Measurements from ENCODE around the gene CFAP20.
"Not testable (repeated sequence)": the region's sequence is repeated elsewhere in the genome, so short reads cannot be mapped to it uniquely, and the experiment has no call there.

The CFAP20 gene

DNA sequence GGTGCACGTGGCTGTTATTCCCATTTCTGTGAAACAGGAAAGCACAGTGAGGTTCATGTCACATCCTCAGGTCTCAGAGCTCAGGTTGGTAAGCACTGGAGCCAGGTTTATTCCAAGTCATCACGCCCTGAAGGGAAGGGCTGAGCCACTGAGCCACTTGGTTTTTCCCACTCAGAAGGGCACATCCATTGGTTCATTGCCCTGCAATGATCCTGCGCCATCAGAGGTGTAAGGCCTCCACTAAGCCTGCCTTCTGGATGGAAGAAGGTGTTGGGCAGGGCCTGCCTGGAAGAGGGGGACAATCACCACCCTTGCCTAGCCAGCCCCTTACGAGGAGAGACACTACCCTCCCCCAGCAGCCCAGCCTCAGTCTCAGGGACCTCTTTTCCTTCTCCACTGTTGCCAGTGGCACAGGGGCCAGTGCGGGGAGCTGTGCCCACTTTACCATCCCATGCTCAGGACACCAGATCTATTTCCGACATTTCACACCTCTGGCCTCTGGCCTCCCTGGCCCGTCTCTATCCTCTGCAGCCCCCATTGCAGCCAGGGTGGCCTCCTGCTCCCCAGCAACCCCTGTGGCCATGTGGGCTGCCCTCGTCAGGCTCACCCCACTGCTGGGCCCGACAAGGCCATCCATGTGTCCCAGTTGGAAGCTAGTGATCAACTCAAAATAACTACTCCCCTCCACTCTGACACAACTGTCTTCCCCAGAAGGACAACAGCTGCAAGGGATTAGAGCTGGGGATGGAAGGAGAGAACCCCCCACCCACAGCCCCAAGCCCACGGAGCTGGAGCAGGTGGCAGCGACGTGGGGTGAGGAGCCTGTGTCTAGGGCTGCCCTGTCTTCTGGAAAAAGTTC, 29.9 kb downstream of the CFAP20 start:
- Histone ChIP-seq H3K27ac (ENCODE audit: low read depth in 2 of 2, low read length in 2 of 2) (no peak overlapping the region), H3K27me3 (ENCODE audit: control insufficient read depth in 2 of 2, insufficient read depth in 2 of 2, low read length in 2 of 2) (no peaks in the 10 kb centered on the region), H3K36me3 (ENCODE audit: control insufficient read depth in 2 of 2, insufficient read depth in 2 of 2, low read length in 2 of 2) (no peaks in the 10 kb centered on the region), H3K9ac (ENCODE audit: low read depth in 1 of 2, low read length in 2 of 2) (no peak overlapping the region), H3K4me1 (ENCODE audit: control insufficient read depth in 2 of 2, insufficient read depth in 2 of 2, low read length in 2 of 2) (no peaks in the 10 kb centered on the region), H3K4me3 (ENCODE audit: low read length in 2 of 2) (no peak overlapping the region), H3K9me3 (ENCODE audit: control insufficient read depth in 2 of 2, low read length in 2 of 2) (no peaks in the 10 kb centered on the region)

DNA sequence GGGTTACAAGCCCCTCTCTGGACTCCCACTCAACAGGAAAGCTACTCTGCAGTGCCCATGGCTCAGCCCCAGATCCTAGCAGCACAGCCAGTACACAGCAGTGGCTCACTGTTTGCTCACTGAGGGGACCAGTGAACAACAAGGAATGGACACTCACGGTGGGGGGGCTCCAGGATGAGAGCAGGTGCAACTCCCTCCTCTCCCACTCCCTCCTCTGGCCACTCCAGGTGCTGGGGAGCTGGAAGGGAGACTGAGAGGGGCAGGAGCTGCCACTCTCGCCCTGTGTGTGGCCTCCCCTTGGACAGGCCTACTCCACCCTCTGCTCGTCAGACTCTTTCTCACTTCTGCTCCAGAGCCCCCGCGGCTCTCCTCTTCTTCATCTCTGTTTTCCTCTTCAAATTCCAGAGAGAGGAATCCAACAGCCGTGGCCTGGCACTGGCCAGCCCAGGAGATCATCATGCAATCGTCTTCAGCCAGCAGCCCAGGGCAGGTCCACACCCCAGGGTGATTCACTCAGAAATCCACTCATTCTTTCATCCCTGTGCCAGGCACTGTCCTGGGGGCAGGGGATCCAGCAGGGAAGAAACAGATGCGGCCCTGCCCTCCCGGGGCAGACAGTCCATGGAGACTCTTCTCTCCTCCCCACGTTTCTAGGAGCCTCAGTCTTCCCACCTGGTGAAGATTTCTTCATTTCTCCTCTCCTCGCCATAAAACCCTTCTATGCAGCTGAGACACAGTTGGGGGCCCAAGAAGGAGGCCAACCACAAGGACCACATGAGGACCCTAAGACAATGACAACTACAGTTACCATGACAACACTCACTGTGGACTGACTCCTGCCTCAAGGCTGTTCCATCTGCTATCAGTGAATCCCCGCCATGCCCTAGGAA, 30.7 kb downstream of the CFAP20 start:
- no peak overlapping the region for H3K27ac ChIP-seq (ENCODE audit: low read depth in 2 of 2, low read length in 2 of 2)
- H3K9ac ChIP-seq (ENCODE audit: low read depth in 1 of 2, low read length in 2 of 2): no peak overlapping the region

DNA sequence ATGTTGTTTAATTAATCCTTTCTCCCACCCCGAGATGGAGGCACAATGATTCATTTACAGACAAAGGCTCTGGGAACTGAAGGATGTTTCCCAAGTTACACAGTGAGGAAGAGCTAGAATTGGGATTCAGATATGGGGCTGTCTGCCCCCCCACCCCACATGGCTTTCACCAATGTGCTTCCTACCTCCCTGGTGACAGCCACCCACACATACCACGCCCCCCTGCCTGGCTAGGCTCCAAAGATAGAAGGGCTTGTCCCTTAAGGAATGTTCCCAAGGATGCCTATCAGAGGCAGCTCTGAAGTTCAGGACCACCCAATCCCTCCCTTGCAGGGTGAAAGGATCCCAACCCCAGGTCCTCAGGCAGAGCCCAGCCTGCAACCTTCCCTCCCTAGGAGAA, 32.9 kb downstream of the CFAP20 start:
- Histone ChIP-seq H3K4me3 (ENCODE audit: low read length in 2 of 2) (no peak overlapping the region), H3K9me3 (ENCODE audit: control insufficient read depth in 2 of 2, low read length in 2 of 2) (no peaks in the 10 kb centered on the region), H3K27me3 (ENCODE audit: control insufficient read depth in 2 of 2, insufficient read depth in 2 of 2, low read length in 2 of 2) (no peaks in the 10 kb centered on the region), H3K27ac (ENCODE audit: low read depth in 2 of 2, low read length in 2 of 2) (no peak overlapping the region), H3K9ac (ENCODE audit: low read depth in 1 of 2, low read length in 2 of 2) (no peak overlapping the region), H3K4me1 (ENCODE audit: control insufficient read depth in 2 of 2, insufficient read depth in 2 of 2, low read length in 2 of 2) (no peaks in the 10 kb centered on the region), H3K36me3 (ENCODE audit: control insufficient read depth in 2 of 2, insufficient read depth in 2 of 2, low read length in 2 of 2) (no peaks in the 10 kb centered on the region)

More for the DNA sequence above, 30.7 kb downstream of the CFAP20 start:
- Histone ChIP-seq H3K27me3 (ENCODE audit: control insufficient read depth in 2 of 2, insufficient read depth in 2 of 2, low read length in 2 of 2) (no peaks in the 10 kb centered on the region), H3K36me3 (ENCODE audit: control insufficient read depth in 2 of 2, insufficient read depth in 2 of 2, low read length in 2 of 2) (no peaks in the 10 kb centered on the region), H3K4me3 (ENCODE audit: low read length in 2 of 2) (no peak overlapping the region), H3K4me1 (ENCODE audit: control insufficient read depth in 2 of 2, insufficient read depth in 2 of 2, low read length in 2 of 2) (no peaks in the 10 kb centered on the region), H3K9me3 (ENCODE audit: control insufficient read depth in 2 of 2, low read length in 2 of 2) (no peaks in the 10 kb centered on the region)

DNA sequence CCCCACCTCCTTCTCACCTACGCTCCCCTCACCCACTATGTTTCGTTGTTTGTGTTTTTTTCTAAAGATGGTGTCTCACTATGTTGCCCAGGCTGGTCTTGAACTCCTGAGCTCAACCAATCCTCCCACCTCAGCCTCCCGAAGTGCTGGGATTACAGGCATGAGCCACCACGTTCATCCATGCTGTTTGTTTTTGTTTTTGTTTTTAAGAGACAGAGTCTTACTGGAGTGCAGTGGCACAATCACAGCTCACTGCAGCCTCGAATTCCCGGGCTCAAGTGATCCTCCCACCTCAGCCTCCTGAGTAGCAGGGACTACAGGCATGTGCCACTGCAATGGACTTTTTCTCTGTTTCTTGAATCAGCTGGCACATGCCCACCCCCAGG, 33.6 kb downstream of the CFAP20 start:
- not testable (repeated sequence) for H3K36me3 ChIP-seq (ENCODE audit: control insufficient read depth in 2 of 2, insufficient read depth in 2 of 2, low read length in 2 of 2); H3K27me3 ChIP-seq (ENCODE audit: control insufficient read depth in 2 of 2, insufficient read depth in 2 of 2, low read length in 2 of 2); H3K4me1 ChIP-seq (ENCODE audit: control insufficient read depth in 2 of 2, insufficient read depth in 2 of 2, low read length in 2 of 2); H3K4me3 ChIP-seq (ENCODE audit: low read length in 2 of 2); H3K27ac ChIP-seq (ENCODE audit: low read depth in 2 of 2, low read length in 2 of 2); H3K9me3 ChIP-seq (ENCODE audit: control insufficient read depth in 2 of 2, low read length in 2 of 2); H3K9ac ChIP-seq (ENCODE audit: low read depth in 1 of 2, low read length in 2 of 2)

DNA sequence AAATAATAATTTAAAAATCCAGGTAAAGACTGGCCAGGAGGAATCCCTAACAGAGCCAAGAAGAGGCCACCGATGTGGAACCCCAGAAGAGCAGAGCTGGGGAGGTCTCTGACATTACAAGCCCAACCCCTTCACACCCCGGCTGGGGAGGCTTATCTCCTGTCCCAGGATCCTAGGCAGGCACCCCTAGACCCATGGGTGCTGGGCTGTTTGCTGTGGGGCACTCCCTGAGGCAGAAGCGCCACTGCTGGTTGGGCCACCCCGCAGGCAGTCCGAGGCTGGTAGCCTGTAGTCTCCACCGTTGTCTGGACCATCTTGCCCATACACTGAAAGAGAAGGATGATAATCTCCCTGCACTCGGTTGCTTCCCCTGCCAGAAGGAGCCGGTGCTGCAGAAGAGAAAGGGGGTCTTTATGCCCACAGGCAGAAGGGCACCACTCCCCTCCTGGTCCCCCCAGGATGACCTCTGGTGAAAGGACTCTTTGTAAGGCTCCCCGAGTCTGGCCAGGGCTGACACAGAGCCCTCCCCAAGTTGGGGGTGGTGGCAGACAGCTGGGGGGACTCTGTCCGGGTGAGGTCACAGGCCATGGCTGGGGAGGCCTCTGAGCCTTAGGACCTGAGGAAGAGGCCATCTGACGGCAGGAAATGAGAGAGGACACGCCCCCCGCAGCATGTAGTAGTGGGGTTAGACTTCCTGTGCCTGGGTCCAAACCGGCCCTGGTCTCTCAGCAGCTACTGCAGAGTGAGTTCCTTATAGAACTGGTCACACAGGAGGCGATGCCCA, 34.2 kb downstream of the CFAP20 start:
- Histone ChIP-seq H3K27ac (ENCODE audit: low read depth in 2 of 2, low read length in 2 of 2) (no peak overlapping the region), H3K4me3 (ENCODE audit: low read length in 2 of 2) (no peak overlapping the region), H3K9ac (ENCODE audit: low read depth in 1 of 2, low read length in 2 of 2) (no peak overlapping the region), H3K36me3 (ENCODE audit: control insufficient read depth in 2 of 2, insufficient read depth in 2 of 2, low read length in 2 of 2) (no peaks in the 10 kb centered on the region), H3K4me1 (ENCODE audit: control insufficient read depth in 2 of 2, insufficient read depth in 2 of 2, low read length in 2 of 2) (no peaks in the 10 kb centered on the region), H3K9me3 (ENCODE audit: control insufficient read depth in 2 of 2, low read length in 2 of 2) (no peaks in the 10 kb centered on the region), H3K27me3 (ENCODE audit: control insufficient read depth in 2 of 2, insufficient read depth in 2 of 2, low read length in 2 of 2) (no peaks in the 10 kb centered on the region)

DNA sequence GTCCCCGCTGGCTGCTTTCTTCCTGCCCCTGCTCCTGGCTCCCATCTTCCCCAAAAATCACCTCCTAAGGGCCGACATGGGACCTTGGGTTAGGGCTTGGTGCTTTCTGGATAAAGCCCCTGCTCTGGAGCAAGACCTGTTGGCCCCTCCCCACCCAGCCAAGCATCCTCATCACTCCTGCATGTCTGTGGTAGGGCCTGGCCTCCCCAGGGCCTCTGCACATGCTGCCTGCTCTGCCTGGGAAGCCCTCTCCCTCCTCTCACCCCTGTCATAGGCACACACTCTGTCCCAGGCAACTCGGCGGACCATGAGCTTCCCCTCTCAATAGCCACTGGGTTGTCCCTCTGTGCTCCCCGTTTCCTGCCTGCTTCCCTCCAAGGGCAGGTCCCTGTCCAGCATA, 35.2 kb downstream of the CFAP20 start:
- no peaks in the 10 kb centered on the region for H3K4me1 ChIP-seq (ENCODE audit: control insufficient read depth in 2 of 2, insufficient read depth in 2 of 2, low read length in 2 of 2)
- no peak overlapping the region for H3K4me3 ChIP-seq (ENCODE audit: low read length in 2 of 2)
- no peak overlapping the region for H3K27ac ChIP-seq (ENCODE audit: low read depth in 2 of 2, low read length in 2 of 2)
- no peak overlapping the region for H3K9ac ChIP-seq (ENCODE audit: low read depth in 1 of 2, low read length in 2 of 2)
- H3K27me3 ChIP-seq (ENCODE audit: control insufficient read depth in 2 of 2, insufficient read depth in 2 of 2, low read length in 2 of 2): no peaks in the 10 kb centered on the region
- no peaks in the 10 kb centered on the region for H3K36me3 ChIP-seq (ENCODE audit: control insufficient read depth in 2 of 2, insufficient read depth in 2 of 2, low read length in 2 of 2)
- H3K9me3 ChIP-seq (ENCODE audit: control insufficient read depth in 2 of 2, low read length in 2 of 2): no peaks in the 10 kb centered on the region

DNA sequence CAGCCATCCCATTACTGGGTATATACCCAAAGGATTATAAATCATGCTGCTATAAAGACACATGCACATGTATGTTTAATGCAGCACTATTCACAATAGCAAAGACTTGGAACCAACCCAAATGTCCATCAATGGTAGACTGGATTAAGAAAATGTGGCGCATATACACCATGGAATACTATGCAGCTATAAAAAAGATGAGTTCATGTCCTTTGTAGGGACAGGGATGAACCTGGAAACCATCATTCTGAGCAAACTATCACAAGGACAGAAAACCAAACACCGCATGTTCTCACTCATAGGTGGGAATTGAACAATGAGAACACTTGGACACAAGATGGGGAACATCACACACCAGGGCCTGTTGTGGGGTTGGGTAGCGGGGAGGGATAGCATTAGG, 38.8 kb downstream of the CFAP20 start:
- not testable (repeated sequence) for H3K9ac ChIP-seq (ENCODE audit: low read depth in 1 of 2, low read length in 2 of 2); H3K27me3 ChIP-seq (ENCODE audit: control insufficient read depth in 2 of 2, insufficient read depth in 2 of 2, low read length in 2 of 2); H3K4me3 ChIP-seq (ENCODE audit: low read length in 2 of 2); H3K36me3 ChIP-seq (ENCODE audit: control insufficient read depth in 2 of 2, insufficient read depth in 2 of 2, low read length in 2 of 2); H3K9me3 ChIP-seq (ENCODE audit: control insufficient read depth in 2 of 2, low read length in 2 of 2); H3K4me1 ChIP-seq (ENCODE audit: control insufficient read depth in 2 of 2, insufficient read depth in 2 of 2, low read length in 2 of 2); H3K27ac ChIP-seq (ENCODE audit: low read depth in 2 of 2, low read length in 2 of 2)

DNA sequence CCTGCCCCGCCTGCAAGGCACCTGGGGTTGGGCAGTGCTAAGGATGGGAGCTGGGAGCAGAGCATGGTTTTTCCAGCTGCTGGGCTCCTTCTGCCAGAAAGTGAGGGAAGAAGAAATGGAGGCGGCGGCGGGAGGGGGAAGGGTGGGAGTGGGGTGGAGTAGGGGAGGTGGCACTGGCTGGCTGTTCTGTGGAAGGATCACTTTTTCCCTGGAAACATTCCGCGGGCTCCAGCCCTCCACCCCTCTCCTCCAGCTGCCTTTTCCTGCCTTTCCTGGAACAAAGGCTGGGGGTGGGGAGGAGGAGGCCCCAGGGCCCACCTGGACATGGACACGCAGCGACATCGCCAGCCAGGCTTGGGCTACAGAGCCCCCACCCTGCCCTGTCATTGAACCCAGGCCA, 41.1 kb downstream of the CFAP20 start:
- Histone ChIP-seq H3K27ac (ENCODE audit: low read depth in 2 of 2, low read length in 2 of 2) (no peak overlapping the region), H3K4me1 (ENCODE audit: control insufficient read depth in 2 of 2, insufficient read depth in 2 of 2, low read length in 2 of 2) (no peaks in the 10 kb centered on the region), H3K4me3 (ENCODE audit: low read length in 2 of 2) (no peak overlapping the region), H3K27me3 (ENCODE audit: control insufficient read depth in 2 of 2, insufficient read depth in 2 of 2, low read length in 2 of 2) (no peaks in the 10 kb centered on the region), H3K9me3 (ENCODE audit: control insufficient read depth in 2 of 2, low read length in 2 of 2) (no peaks in the 10 kb centered on the region), H3K36me3 (ENCODE audit: control insufficient read depth in 2 of 2, insufficient read depth in 2 of 2, low read length in 2 of 2) (no peaks in the 10 kb centered on the region), H3K9ac (ENCODE audit: low read depth in 1 of 2, low read length in 2 of 2) (no peak overlapping the region)

DNA sequence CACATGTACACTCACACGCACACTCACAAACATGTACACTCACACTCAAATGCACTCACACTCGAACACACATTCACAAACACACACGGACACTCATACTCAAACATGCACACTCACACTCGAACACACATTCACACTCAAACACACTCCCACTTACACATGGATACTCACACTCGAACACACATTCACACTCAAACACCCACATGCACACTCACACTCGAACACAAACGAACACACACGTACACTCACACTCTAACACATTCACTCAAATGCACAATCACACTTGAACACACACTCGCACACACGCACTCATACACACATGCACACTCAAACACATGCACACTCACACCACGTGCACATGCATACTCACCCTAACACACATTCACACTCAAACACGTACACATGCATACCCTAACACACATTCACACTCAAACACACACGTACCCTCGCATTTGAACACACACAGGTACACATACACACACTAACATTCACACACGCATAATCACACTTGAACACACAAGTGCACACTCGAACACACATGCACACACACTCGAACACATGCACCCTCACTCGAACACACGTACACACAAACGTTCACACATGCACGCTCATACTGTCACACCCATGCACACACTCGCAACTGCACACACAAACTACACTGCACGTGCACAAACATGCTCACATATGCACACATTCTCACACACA, 41.8 kb downstream of the CFAP20 start:
- no peaks in the 10 kb centered on the region for H3K36me3 ChIP-seq (ENCODE audit: control insufficient read depth in 2 of 2, insufficient read depth in 2 of 2, low read length in 2 of 2)
- H3K4me1 ChIP-seq (ENCODE audit: control insufficient read depth in 2 of 2, insufficient read depth in 2 of 2, low read length in 2 of 2): no peaks in the 10 kb centered on the region
- no peaks in the 10 kb centered on the region for H3K9me3 ChIP-seq (ENCODE audit: control insufficient read depth in 2 of 2, low read length in 2 of 2)
- H3K9ac ChIP-seq (ENCODE audit: low read depth in 1 of 2, low read length in 2 of 2): no peak overlapping the region
- no peak overlapping the region for H3K4me3 ChIP-seq (ENCODE audit: low read length in 2 of 2)
- no peaks in the 10 kb centered on the region for H3K27me3 ChIP-seq (ENCODE audit: control insufficient read depth in 2 of 2, insufficient read depth in 2 of 2, low read length in 2 of 2)
- no peak overlapping the region for H3K27ac ChIP-seq (ENCODE audit: low read depth in 2 of 2, low read length in 2 of 2)
